ENCODE results near the gene CENPS.

Gene CENPS

DNA sequence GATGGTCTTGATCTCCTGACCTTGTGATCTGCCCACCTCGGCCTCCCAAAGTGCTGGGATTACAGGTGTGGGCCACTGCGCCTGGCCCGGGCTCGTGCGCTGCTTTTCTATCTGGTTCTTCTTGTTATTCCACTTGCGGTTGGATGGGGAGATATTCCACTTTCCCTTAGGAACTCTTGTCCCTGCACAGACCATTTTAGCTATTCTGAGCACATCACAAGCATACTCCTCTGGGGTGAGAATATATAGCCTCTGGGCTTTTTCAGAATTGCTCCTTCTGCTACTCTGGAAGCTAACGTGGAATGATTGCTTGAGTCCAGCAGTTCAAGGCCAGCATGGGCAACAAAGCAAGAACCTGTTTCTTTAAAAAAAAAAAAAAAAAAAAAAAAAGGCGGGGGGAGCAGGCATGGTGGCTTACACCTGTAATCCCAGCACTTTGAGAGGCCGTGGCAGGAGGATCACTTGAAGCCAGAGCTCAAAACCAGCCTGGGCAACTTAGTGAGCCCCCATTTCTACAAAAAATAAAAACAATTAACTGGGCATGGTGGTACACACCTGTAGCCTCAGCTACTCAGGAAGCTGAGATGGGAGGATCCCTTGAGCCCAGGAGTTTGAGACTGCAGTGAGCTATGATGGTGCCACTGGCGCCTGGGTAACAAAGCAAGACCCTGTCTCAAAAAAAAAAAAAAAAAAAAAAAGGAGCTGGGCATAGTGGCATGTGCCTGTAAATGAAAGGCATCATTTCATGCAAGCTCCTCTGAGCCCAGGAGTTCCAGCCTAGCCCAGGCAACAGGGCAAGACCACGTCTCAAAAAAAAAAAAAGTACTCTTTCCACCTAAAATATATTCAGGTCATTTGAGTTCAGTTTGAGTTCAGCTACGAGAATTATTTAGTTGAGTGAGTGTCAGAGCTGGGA is 43.2 kb upstream of the CENPS start:
- Histone ChIP-seq H3K9me3 (ENCODE audit: severe bottlenecking) (no peaks in the 10 kb centered on the region), H3K4me3 (ENCODE audit: severe bottlenecking) (no peak overlapping the region), H3K27ac (ENCODE audit: poor library complexity, severe bottlenecking) (no peak overlapping the region), H3K4me1 (ENCODE audit: insufficient read depth, poor library complexity, severe bottlenecking) (peaks cover 8% of the 10 kb centered on the region), H3K36me3 (ENCODE audit: low read depth) (0 out of 2 replicates have a peak, but pooled peaks cover 3% of the 10 kb centered on the region), H3K27me3 (ENCODE audit: insufficient read depth, poor library complexity, severe bottlenecking) (no peaks in the 10 kb centered on the region)
- TF ChIP-seq, protein P1, sequence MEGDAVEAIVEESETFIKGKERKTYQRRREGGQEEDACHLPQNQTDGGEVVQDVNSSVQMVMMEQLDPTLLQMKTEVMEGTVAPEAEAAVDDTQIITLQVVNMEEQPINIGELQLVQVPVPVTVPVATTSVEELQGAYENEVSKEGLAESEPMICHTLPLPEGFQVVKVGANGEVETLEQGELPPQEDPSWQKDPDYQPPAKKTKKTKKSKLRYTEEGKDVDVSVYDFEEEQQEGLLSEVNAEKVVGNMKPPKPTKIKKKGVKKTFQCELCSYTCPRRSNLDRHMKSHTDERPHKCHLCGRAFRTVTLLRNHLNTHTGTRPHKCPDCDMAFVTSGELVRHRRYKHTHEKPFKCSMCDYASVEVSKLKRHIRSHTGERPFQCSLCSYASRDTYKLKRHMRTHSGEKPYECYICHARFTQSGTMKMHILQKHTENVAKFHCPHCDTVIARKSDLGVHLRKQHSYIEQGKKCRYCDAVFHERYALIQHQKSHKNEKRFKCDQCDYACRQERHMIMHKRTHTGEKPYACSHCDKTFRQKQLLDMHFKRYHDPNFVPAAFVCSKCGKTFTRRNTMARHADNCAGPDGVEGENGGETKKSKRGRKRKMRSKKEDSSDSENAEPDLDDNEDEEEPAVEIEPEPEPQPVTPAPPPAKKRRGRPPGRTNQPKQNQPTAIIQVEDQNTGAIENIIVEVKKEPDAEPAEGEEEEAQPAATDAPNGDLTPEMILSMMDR (IDR thresholded peaks at IDR 0.05; ENCODE audit: poor library complexity, severe bottlenecking), result no peak
- no peak for ATAC-seq (ENCODE audit: low read depth)
- DNase-seq (ENCODE audit: low spot score), result no peak

DNA sequence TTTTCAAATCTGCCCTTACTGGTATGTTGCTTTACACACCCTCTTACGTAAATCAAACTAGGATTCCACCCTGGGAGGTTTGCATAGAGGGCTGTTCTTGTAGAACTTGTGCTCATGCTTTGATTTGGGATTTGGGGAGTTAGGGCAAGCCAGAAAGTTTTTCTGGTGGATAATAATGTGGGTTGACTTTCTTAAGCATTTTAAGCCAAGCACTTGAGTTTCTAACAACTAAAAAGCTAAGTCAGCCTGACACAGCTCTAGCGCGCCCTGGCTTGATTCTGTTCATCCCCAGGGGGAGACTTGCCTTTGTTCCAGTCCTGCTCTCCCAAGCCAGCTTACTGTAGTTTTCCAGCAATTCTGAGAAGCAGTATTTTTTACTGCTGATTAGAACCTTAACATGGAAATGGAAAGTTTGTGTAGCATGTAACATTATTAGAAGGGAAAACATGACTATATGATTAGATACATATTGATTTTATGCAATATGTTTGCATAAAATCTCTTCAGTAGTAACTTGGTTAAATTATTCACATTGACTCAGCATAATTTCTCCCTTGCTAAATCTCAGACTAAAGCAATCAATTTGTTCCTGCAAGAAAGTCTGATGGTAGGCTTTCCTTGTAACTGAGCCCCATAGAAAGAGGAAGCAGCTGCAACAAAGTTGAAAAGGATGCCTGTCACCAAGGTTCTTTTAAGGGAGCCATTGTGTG is 42.4 kb upstream of the CENPS start:
- no peaks in the 10 kb centered on the region for H3K27me3 ChIP-seq (ENCODE audit: insufficient read depth, poor library complexity, severe bottlenecking)
- no peak for DNase-seq (ENCODE audit: low spot score)
- H3K4me1 ChIP-seq (ENCODE audit: insufficient read depth, poor library complexity, severe bottlenecking), result peaks cover 8% of the 10 kb centered on the region
- H3K27ac ChIP-seq (ENCODE audit: poor library complexity, severe bottlenecking), result no peak overlapping the region
- H3K9me3 ChIP-seq (ENCODE audit: severe bottlenecking), result no peaks in the 10 kb centered on the region
- H3K36me3 ChIP-seq (ENCODE audit: low read depth), result 0 out of 2 replicates have a peak, but pooled peaks cover 3% of the 10 kb centered on the region
- TF ChIP-seq, protein P1 (IDR thresholded peaks at IDR 0.05; ENCODE audit: poor library complexity, severe bottlenecking), result no peak
- no peak overlapping the region for H3K4me3 ChIP-seq (ENCODE audit: severe bottlenecking)
- ATAC-seq (ENCODE audit: low read depth), result peak; percentile 38; the same call in 1 of the 3 replicates

DNA sequence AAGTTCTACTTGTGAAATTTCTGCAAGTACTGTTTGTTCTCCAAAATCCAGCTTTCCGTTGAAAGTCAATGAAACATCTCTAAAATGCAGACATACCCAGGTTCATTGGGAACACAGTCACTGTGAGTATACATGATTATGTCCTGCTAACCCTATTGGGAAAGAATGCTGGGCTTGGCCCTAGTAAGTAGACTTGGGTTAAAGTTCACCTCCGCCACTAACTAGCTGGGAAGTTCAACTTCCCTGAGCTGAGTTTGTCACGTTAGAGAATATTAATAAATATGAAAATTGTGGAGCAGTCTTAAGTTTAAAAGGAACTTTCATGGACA is 41.9 kb upstream of the CENPS start:
- no peak for DNase-seq (ENCODE audit: low spot score)
- no peak for ATAC-seq (ENCODE audit: low read depth)
- H3K4me1 ChIP-seq (ENCODE audit: insufficient read depth, poor library complexity, severe bottlenecking), result peaks cover 8% of the 10 kb centered on the region
- H3K4me3 ChIP-seq (ENCODE audit: severe bottlenecking), result no peak overlapping the region
- H3K27ac ChIP-seq (ENCODE audit: poor library complexity, severe bottlenecking), result no peak overlapping the region
- TF ChIP-seq, protein P1 (IDR thresholded peaks at IDR 0.05; ENCODE audit: poor library complexity, severe bottlenecking), result no peak
- H3K27me3 ChIP-seq (ENCODE audit: insufficient read depth, poor library complexity, severe bottlenecking), result no peaks in the 10 kb centered on the region
- no peaks in the 10 kb centered on the region for H3K9me3 ChIP-seq (ENCODE audit: severe bottlenecking)
- 0 out of 2 replicates have a peak, but pooled peaks cover 3% of the 10 kb centered on the region for H3K36me3 ChIP-seq (ENCODE audit: low read depth)

DNA sequence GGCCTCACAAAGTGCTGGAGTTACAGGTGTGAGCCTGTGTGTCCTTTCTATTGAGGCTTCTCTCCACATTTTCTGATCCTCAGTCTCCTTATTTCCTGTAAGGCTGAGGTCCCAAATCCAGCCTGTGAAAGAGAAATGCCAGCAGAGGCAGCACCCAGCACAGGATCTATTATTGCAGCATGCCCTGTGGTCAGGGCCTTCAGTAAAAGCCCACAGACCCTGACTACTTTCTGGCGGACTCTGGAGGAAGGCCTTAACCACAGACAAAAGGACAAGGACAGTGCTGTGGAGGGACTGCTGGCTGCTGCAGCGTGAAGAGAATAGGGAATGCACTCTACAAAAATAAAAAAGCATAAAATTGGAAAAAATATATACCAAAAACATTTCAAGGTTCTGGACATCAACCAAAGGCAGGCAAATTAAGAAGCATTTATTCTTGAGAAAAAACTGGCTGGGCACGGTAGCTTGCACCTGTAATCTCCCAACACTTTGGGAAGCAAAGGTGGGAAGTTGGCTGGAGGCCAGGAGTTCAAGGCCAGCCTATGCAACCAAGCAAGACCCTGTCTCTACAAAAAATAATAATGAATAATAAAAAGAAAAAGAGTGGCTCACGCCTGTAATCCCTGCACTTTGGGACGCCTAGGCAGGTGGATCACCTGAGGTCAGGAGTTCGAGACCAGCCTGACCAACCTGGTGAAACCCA is 40.8 kb upstream of the CENPS start:
- Histone ChIP-seq H3K27ac (ENCODE audit: poor library complexity, severe bottlenecking) (no peak overlapping the region), H3K4me1 (ENCODE audit: insufficient read depth, poor library complexity, severe bottlenecking) (peaks cover 8% of the 10 kb centered on the region), H3K9me3 (ENCODE audit: severe bottlenecking) (peaks cover 7% of the 10 kb centered on the region), H3K36me3 (ENCODE audit: low read depth) (0 out of 2 replicates have a peak, but pooled peaks cover 3% of the 10 kb centered on the region), H3K4me3 (ENCODE audit: severe bottlenecking) (no peak overlapping the region), H3K27me3 (ENCODE audit: insufficient read depth, poor library complexity, severe bottlenecking) (no peaks in the 10 kb centered on the region)
- TF ChIP-seq, protein P1 (IDR thresholded peaks at IDR 0.05; ENCODE audit: poor library complexity, severe bottlenecking), result no peak
- no peak for ATAC-seq (ENCODE audit: low read depth)
- no peak for DNase-seq (ENCODE audit: low spot score)

All from RWPE2 (cell line).